CD14-positive monocyte (primary cell): ENCODE data around the gene CCDC188. TPM values are rescaled to one million over a fixed set of nuclear protein-coding genes. Genes with fewer than 3 reads are reported as not detected.
A peak's percentile ranks its signal among the peaks of the same experiment; 100 is the strongest.

ENCODE experiments used
- DNase-seq, 3 donors: peaks; one replicate each; pipeline ENCODE4 v3.0.0-alpha.2; 2011 to 2022
- H2AFZ ChIP-seq: 2 replicates; pipeline ENCODE4 v1.6.0; 2012; ENCODE audit warnings: mild to moderate bottlenecking, low read depth, low read length, inconsistent platforms; ENCODE audit not compliant: insufficient read depth, poor library complexity, severe bottlenecking
- H3K27ac ChIP-seq, 2 donors: 1 replicate in 1 of 2; 2 replicates in 1 of 2; pipeline ENCODE4 v1.5.1; 2012 to 2013; ENCODE audit warnings: low read length in 2 of 2, control low read depth in 1 of 2, inconsistent platforms in 1 of 2, low read depth in 1 of 2, mild to moderate bottlenecking in 1 of 2
- H3K27me3 ChIP-seq, 2 donors: one replicate each; pipeline versions ENCODE4 v1.6.0 to v1.6.1; 2011 to 2013; ENCODE audit warnings: low read length in 2 of 2; ENCODE audit not compliant: control insufficient read depth in 2 of 2, insufficient read depth in 2 of 2
- H3K36me3 ChIP-seq, 2 donors: replicated peaks in 1 of 2; 1 replicate in 1 of 2; 2 replicates in 1 of 2; pipeline versions ENCODE4 v1.5.1 to v1.6.1; 2012 to 2013; ENCODE audit warnings: low read length in 2 of 2, control low read depth in 1 of 2, inconsistent platforms in 1 of 2, mild to moderate bottlenecking in 1 of 2; ENCODE audit not compliant: insufficient read depth in 2 of 2, control insufficient read depth in 1 of 2
- H3K4me1 ChIP-seq, 2 donors: 1 replicate in 1 of 2; 2 replicates in 1 of 2; pipeline versions ENCODE4 v1.5.1 to v1.6.1; 2012 to 2013; ENCODE audit warnings: low read length in 2 of 2, control low read depth in 1 of 2, inconsistent platforms in 1 of 2, mild to moderate bottlenecking in 1 of 2, moderate library complexity in 1 of 2; ENCODE audit not compliant: insufficient read depth in 2 of 2, control insufficient read depth in 1 of 2
- H3K4me2 ChIP-seq: replicated peaks from 2 replicates; pipeline ENCODE3; 2012; ENCODE audit warnings: low read length, moderate library complexity, mild to moderate bottlenecking; ENCODE audit not compliant: poor library complexity, severe bottlenecking; ENCODE audit errors: extremely low read depth
- H3K4me3 ChIP-seq, 3 experiments: fragments of 200-600 bp in 1 of 3; sonication (generic) in 1 of 3; replicated peaks in 1 of 3; 1 replicate in 2 of 3; 2 replicates in 1 of 3; pipeline ENCODE4 v1.5.1; 2011 to 2013; ENCODE audit warnings: low read length in 3 of 3, mild to moderate bottlenecking in 3 of 3, control low read depth in 2 of 3, low read depth in 2 of 3, inconsistent platforms in 1 of 3, moderate library complexity in 1 of 3
- H3K79me2 ChIP-seq: 2 replicates; pipeline ENCODE4 v1.6.0; 2012; ENCODE audit warnings: mild to moderate bottlenecking, control low read depth, inconsistent platforms, low read length, moderate library complexity; ENCODE audit not compliant: insufficient read depth
- H3K9ac ChIP-seq: 2 replicates; pipeline ENCODE4 v1.6.0; 2017; ENCODE audit warnings: low read length, mild to moderate bottlenecking; ENCODE audit not compliant: insufficient read depth, poor library complexity, severe bottlenecking
- H3K9me3 ChIP-seq, 2 donors: replicated peaks in 1 of 2; 1 replicate in 1 of 2; 2 replicates in 1 of 2; pipeline versions ENCODE4 v1.5.1 to v1.6.1; 2012 to 2013; ENCODE audit warnings: low read length in 2 of 2, control low read depth in 1 of 2; ENCODE audit not compliant: control insufficient read depth in 1 of 2, insufficient read depth in 1 of 2
- H4K20me1 ChIP-seq: 2 replicates; pipeline ENCODE4 v1.6.0; 2012; ENCODE audit warnings: mild to moderate bottlenecking, low read length, control low read depth, moderate library complexity; ENCODE audit not compliant: insufficient read depth
- H3K27ac Mint-ChIP-seq, 7 donors: one replicate each; pipeline ENCODE4 v1.8.0; 2020; ENCODE audit warnings: mild to moderate bottlenecking in 7 of 7, mixed read lengths in 7 of 7, moderate library complexity in 6 of 7, inconsistent platforms in 2 of 7
- H3K27me3 Mint-ChIP-seq, 3 donors: one replicate each; pipeline ENCODE4 v1.8.0; 2021 to 2022; ENCODE audit warnings: low read depth in 3 of 3, mild to moderate bottlenecking in 3 of 3, mixed read lengths in 3 of 3, moderate library complexity in 3 of 3, inconsistent platforms in 1 of 3
- H3K36me3 Mint-ChIP-seq, 2 donors: one replicate each; pipeline ENCODE4 v1.8.0; 2020; ENCODE audit warnings: mixed read lengths in 2 of 2, inconsistent platforms in 1 of 2, mild to moderate bottlenecking in 1 of 2
- H3K4me1 Mint-ChIP-seq: one replicate; pipeline ENCODE4 v1.8.0; 2020; ENCODE audit warnings: mild to moderate bottlenecking, mixed read lengths
- H3K4me3 Mint-ChIP-seq, 2 donors: one replicate each; pipeline ENCODE4 v1.8.0; 2020; ENCODE audit warnings: mild to moderate bottlenecking in 2 of 2, mixed read lengths in 2 of 2, moderate library complexity in 1 of 2
- H3K9me3 Mint-ChIP-seq, 7 donors: one replicate each; pipeline ENCODE4 v1.8.0; 2020 to 2022; ENCODE audit warnings: mixed read lengths in 7 of 7, mild to moderate bottlenecking in 6 of 7, moderate library complexity in 6 of 7, inconsistent platforms in 2 of 7
- WGBS: methylation state at CpG from one replicate; pipeline ENCODE4 v1.1.5; 2013; ENCODE audit warnings: missing lambda C conversion rate; ENCODE audit not compliant: insufficient coverage; 5-methylcytosine and 5-hydroxymethylcytosine counted together
- intact Hi-C, 2 donors: fragments of 100-400 bp; cut with micrococcal nuclease; formaldehyde crosslinking; loops; one replicate each; pipeline versions ENCODE4 v1.15.0 to v1.15.1; 2023
- polyA plus RNA-seq, 3 donors: library from polyadenylated mRNA; depleted of rRNA in 1 of 3; unstranded in 2 of 3; stranded (reverse) in 1 of 3; fragments of 300-500 nt in 2 of 3; fragments of >200 nt in 1 of 3; fragmentation: Illumina TruSeq in 2 of 3; gene quantifications; 1 replicate in 2 of 3; 2 replicates in 1 of 3; pipeline ENCODE4 v1.2.3, GENCODE V29; 2012 to 2021
- TF ChIP-seq, protein P1 (sequence below): fragments of 200-600 bp; IDR thresholded peaks from one replicate; pipeline ENCODE4 v1.8.0; 2022; ENCODE audit warnings: antibody characterized with exemption, mild to moderate bottlenecking

Gene CCDC188
- polyA plus RNA-seq, 3 donors = 0.15 TPM; not detected in 2

DNA sequence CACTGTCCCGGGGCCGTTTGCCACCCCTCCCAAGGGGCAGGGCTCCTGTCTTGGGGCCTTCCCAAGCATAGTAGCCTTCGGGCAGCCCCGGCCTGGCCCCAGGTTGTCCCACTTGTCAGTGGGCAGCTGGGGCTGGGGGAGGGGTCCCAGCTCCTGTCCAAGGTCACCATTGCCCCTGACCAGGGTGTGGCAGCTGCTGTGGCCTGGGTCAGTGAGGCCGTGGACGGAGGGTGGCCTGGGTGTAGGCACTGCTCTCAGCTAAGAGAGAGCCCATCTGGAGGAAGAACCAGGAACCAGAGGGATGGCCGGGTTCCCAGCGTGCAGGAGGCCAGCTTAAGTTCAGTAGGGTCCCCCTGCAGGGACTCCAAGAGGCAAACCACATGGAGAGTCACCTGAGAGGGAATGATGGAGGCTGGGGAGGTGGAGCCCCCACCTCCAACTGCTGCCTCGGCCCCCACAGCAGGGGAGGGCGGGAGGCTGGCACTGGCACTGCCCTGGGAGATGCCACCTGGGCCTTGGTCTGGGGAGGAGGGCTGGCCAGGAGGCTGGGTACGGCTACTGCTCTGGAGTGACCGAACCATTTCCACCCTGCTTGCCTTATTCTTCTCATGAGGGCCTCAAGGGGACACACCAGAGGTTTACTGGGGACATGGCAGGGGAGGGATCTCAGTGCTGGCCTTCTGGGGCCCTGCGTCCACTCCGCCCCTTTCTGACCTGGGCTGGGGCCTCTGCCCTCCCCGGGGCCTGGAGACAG lies 6.8 kb upstream of the CCDC188 start:
- Histone ChIP-seq H3K4me2 (no peak overlapping the region), H3K4me1 (peaks cover 8 to 9% of the 10 kb centered on the region in 2 donors), H3K9me3 (no peaks in the 10 kb centered on the region), H3K36me3 (no peaks in the 10 kb centered on the region), H3K27me3 (no peaks in the 10 kb centered on the region), H3K9ac (no peak overlapping the region), H3K27ac (no peak overlapping the region), H3K4me3 (no peak overlapping the region), H2AFZ (no peak overlapping the region), H3K79me2 (no peaks in the 10 kb centered on the region), H4K20me1 (no peaks in the 10 kb centered on the region)
- Mint-ChIP-seq H3K27ac (peak overlapping the region in 1 of 7 donors; percentile 41), H3K4me3 (no peak overlapping the region), H3K9me3 (peaks cover 0 to 3% (median 0%) of the 10 kb centered on the region in 7 donors), H3K27me3 (peaks cover 6 to 29% (median 10%) of the 10 kb centered on the region in 3 donors), H3K4me1 (peaks cover 10% of the 10 kb centered on the region), H3K36me3 (no peaks in the 10 kb centered on the region)
- 73% methylated on average over 9 of the region's 15 CpGs for WGBS
- TF ChIP-seq, protein P1, sequence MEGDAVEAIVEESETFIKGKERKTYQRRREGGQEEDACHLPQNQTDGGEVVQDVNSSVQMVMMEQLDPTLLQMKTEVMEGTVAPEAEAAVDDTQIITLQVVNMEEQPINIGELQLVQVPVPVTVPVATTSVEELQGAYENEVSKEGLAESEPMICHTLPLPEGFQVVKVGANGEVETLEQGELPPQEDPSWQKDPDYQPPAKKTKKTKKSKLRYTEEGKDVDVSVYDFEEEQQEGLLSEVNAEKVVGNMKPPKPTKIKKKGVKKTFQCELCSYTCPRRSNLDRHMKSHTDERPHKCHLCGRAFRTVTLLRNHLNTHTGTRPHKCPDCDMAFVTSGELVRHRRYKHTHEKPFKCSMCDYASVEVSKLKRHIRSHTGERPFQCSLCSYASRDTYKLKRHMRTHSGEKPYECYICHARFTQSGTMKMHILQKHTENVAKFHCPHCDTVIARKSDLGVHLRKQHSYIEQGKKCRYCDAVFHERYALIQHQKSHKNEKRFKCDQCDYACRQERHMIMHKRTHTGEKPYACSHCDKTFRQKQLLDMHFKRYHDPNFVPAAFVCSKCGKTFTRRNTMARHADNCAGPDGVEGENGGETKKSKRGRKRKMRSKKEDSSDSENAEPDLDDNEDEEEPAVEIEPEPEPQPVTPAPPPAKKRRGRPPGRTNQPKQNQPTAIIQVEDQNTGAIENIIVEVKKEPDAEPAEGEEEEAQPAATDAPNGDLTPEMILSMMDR = no peak
- intact Hi-C loops = loop anchor here (2.0 to 5.0 kb wide), 2 partner anchors 110 to 127 kb away; partner anchors contain the start of gene RTN4R (in 2 of the 2)
- no peak for DNase-seq

DNA sequence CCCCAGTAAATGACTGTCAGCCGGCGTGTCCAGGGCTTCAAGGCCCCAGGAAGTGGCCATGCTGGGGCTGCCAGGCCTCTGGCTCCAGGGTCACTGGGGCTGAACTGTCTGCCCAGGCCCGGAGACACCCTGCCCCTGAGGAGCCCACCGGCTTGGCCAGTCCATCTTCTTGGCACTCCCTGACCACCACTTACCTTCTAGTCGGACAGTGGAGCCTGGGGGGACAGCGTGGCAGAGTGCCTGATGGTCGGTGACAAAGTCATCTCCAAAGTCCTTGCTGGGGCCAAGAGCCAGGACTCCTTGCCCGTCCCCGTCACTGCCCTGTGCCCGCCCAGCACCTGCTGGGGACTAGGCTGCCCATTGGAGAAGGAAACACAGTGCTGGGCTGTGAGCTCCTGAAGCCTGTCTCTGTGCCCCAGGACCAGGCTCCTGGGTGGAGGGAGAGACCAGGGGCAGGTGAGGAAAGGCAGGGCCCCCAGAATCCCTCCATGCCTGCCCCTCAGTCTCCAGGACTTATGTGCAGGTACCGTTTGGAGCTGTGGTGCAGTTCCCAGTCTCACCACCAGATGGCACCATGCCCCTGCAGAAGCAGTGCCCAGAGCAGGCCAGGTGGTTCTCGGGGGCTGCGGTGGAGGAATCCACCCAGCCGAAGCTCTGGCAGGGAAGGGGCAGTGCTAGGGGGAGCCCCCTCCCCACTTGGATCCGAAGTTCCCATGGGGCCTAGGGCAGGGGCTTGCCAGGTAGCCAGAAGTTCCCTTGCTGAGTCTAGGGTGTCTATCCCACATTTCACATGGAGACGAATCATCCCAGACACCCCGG lies 6.0 kb upstream of the CCDC188 start:
- Histone ChIP-seq H3K27ac (no peak overlapping the region), H3K27me3 (no peaks in the 10 kb centered on the region), H3K9ac (no peak overlapping the region), H2AFZ (no peak overlapping the region), H3K79me2 (no peaks in the 10 kb centered on the region), H3K4me1 (peaks cover 8 to 9% of the 10 kb centered on the region in 2 donors), H3K9me3 (no peaks in the 10 kb centered on the region), H3K4me2 (no peak overlapping the region), H3K4me3 (no peak overlapping the region), H4K20me1 (no peaks in the 10 kb centered on the region), H3K36me3 (no peaks in the 10 kb centered on the region)
- peak; percentile 64 to 72 (median 66) for DNase-seq
- H3K9me3 Mint-ChIP-seq = peaks cover 0 to 1% (median 0%) of the 10 kb centered on the region in 7 donors
- WGBS = 51% methylated on average over 14 of the region's 17 CpGs
- H3K4me1 Mint-ChIP-seq = peaks cover 10% of the 10 kb centered on the region
- no peak overlapping the region for H3K4me3 Mint-ChIP-seq
- no peak overlapping the region for H3K27ac Mint-ChIP-seq
- intact Hi-C loops = loop anchor here (2.0 to 5.0 kb wide), 2 partner anchors 110 to 128 kb away; partner anchors contain the start of gene RTN4R (in 2 of the 2)
- no peaks in the 10 kb centered on the region for H3K36me3 Mint-ChIP-seq
- H3K27me3 Mint-ChIP-seq = peaks cover 7 to 29% (median 10%) of the 10 kb centered on the region in 3 donors
- TF ChIP-seq, protein P1 = peak; percentile 98
